Esophagus muscularis mucosa (tissue), 4 donors: ENCODE measurements around the gene TXNDC16.

Experiments
- CTCF ChIP-seq, 3 experiments: fragments of 200-600 bp in 2 of 3; fragments of 450-650 bp in 1 of 3; sonication (generic) in 2 of 3; IDR thresholded peaks; one replicate each; pipeline ENCODE4 v1.5.1; 2017 to 2019; ENCODE audit warnings: antibody characterized with exemption in 3 of 3, mild to moderate bottlenecking in 2 of 3, moderate library complexity in 1 of 3
- EP300 ChIP-seq: sonication (generic); formaldehyde crosslinking; IDR thresholded peaks from one replicate; pipeline ENCODE4 v1.6.1; 2017; ENCODE audit warnings: antibody characterized with exemption
- POLR2AphosphoS5 ChIP-seq, 2 donors: sonication (generic); formaldehyde crosslinking; IDR thresholded peaks; one replicate each; pipeline ENCODE4 v1.6.1; 2017; ENCODE audit warnings: antibody characterized with exemption in 2 of 2

DNA sequence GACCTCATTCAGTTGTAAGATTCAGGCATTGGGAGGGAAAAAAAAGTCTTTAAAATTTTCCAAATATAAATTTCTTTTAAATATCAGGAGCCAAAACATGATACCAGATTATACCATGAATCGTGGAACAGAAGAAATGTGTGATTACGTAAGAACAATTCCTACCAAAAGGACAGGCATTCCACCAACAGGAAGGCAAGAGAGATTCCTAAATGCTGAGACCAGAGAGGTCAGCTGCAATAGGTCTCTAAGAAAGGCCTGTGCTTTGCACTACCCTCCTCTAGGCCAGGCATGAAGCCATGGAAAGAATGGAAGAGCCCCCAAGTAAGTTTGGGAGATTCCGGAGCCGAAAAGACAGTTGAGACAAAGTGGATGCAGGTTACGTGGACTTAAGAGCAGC lies 154.5 kb downstream of the TXNDC16 start:
- TF ChIP-seq CTCF (IDR thresholded peaks at IDR 0.05) (no peak), EP300 (no peak), POLR2AphosphoS5 (IDR thresholded peaks at IDR 0.05) (no peak)
